C4-2B (cell line): Measurements from ENCODE around the gene LTBP1.
"Not testable (repeated sequence)": the region's sequence is repeated elsewhere in the genome, so short reads cannot be mapped to it uniquely, and the experiment has no call there.

Source experiments
- CTCF ChIP-seq: fragments of 450-650 bp; conservative IDR thresholded peaks from 2 replicates; pipeline ENCODE4 v1.5.1; 2017; ENCODE audit warnings: mild to moderate bottlenecking
- ZFX ChIP-seq: fragments of 450-650 bp; IDR thresholded peaks from 2 replicates; pipeline ENCODE4 v1.6.1; 2017

- not testable (repeated sequence) for TF ChIP-seq CTCF, ZFX
Measured at GRCh38 chr2:32919901-32920300, 26.9 kb upstream of the LTBP1 start.
